PFSK-1 (cell line): Measurements from ENCODE around the gene SARM1.

Experiments used
- FOXP2 ChIP-seq: optimal IDR thresholded peaks from 2 replicates; pipeline ENCODE3; 2011; ENCODE audit warnings: borderline replicate concordance, control low read depth, inconsistent platforms; ENCODE audit not compliant: insufficient read depth; ENCODE audit errors: extremely low read length, extremely low read depth
- POLR2AphosphoS5 ChIP-seq: IDR thresholded peaks from 2 replicates; pipeline ENCODE4 v1.6.1; 2012; ENCODE audit warnings: low read depth, mild to moderate bottlenecking, control low read depth, low read length, moderate library complexity
- SIN3A ChIP-seq: IDR thresholded peaks from 2 replicates; pipeline ENCODE4 v1.6.1; 2012; ENCODE audit warnings: mild to moderate bottlenecking, low read length, moderate library complexity, borderline replicate concordance; ENCODE audit not compliant: insufficient read depth
- TAF1 ChIP-seq: IDR thresholded peaks from 2 replicates; pipeline ENCODE4 v1.6.1; 2012; ENCODE audit warnings: low read length, control low read depth, borderline replicate concordance; ENCODE audit not compliant: insufficient read depth
- TF ChIP-seq, protein P1 (sequence below), 2 experiments: IDR thresholded peaks; 2 replicates each; pipeline versions ENCODE4 v1.6.1 to v1.8.0; 2011 to 2012; ENCODE audit warnings: low read depth in 2 of 2, low read length in 2 of 2, control low read depth in 1 of 2, inconsistent platforms in 1 of 2, mild to moderate bottlenecking in 1 of 2, moderate library complexity in 1 of 2; ENCODE audit not compliant: insufficient read depth in 1 of 2

Gene SARM1

DNA sequence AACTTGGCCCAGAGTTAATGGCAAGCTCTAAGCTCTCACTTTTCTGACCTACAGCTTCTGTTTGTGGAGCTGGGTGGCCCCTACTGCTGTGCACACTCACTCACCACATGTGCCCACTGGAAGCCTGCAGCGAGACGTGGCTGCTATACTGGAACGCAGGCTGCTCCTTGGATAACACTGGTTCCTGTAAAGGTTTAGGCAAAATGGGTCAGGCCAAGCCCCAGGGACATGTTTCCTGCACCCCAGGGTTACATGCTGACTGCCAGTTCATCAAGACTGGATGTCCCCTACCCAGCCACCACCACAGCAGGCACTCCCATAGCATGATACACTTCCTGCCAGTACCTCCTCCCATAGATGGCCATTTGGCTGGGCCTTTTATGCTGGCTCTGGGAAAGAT is 22.5 kb upstream of the SARM1 start:
- no peak for TF ChIP-seq POLR2AphosphoS5
- no peak for TF ChIP-seq FOXP2
- TF ChIP-seq, protein P1, sequence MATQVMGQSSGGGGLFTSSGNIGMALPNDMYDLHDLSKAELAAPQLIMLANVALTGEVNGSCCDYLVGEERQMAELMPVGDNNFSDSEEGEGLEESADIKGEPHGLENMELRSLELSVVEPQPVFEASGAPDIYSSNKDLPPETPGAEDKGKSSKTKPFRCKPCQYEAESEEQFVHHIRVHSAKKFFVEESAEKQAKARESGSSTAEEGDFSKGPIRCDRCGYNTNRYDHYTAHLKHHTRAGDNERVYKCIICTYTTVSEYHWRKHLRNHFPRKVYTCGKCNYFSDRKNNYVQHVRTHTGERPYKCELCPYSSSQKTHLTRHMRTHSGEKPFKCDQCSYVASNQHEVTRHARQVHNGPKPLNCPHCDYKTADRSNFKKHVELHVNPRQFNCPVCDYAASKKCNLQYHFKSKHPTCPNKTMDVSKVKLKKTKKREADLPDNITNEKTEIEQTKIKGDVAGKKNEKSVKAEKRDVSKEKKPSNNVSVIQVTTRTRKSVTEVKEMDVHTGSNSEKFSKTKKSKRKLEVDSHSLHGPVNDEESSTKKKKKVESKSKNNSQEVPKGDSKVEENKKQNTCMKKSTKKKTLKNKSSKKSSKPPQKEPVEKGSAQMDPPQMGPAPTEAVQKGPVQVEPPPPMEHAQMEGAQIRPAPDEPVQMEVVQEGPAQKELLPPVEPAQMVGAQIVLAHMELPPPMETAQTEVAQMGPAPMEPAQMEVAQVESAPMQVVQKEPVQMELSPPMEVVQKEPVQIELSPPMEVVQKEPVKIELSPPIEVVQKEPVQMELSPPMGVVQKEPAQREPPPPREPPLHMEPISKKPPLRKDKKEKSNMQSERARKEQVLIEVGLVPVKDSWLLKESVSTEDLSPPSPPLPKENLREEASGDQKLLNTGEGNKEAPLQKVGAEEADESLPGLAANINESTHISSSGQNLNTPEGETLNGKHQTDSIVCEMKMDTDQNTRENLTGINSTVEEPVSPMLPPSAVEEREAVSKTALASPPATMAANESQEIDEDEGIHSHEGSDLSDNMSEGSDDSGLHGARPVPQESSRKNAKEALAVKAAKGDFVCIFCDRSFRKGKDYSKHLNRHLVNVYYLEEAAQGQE (IDR thresholded peaks at IDR 0.05; ENCODE audit: insufficient read depth in 1 of 2, low read depth in 2 of 2, low read length in 2 of 2) = no peak
- TF ChIP-seq TAF1 = no peak
- no peak for TF ChIP-seq SIN3A

DNA sequence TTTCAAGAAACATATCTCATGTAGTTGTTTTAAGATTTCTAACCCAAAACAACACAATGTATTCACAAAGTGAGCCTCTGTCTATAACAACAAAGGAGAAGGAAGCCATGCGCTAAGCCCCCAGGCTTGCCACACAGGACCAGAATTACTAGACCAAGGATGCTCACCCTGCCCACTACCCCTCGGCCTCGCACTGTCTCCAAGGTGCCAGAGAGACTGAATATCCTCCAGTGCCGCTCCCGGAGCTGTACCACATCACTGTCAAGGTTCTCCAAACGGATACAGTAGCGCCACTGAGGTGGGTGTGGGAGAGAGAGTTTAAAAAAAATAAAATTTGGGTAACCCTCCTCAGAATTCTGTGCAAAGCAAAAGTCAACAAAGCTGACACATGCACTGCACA is 21.2 kb upstream of the SARM1 start:
- TF ChIP-seq TAF1 (no peak), POLR2AphosphoS5 (no peak), SIN3A (no peak), FOXP2 (no peak)
- TF ChIP-seq, protein P1 (IDR thresholded peaks at IDR 0.05; ENCODE audit: insufficient read depth in 1 of 2, low read depth in 2 of 2, low read length in 2 of 2) = no peak

DNA sequence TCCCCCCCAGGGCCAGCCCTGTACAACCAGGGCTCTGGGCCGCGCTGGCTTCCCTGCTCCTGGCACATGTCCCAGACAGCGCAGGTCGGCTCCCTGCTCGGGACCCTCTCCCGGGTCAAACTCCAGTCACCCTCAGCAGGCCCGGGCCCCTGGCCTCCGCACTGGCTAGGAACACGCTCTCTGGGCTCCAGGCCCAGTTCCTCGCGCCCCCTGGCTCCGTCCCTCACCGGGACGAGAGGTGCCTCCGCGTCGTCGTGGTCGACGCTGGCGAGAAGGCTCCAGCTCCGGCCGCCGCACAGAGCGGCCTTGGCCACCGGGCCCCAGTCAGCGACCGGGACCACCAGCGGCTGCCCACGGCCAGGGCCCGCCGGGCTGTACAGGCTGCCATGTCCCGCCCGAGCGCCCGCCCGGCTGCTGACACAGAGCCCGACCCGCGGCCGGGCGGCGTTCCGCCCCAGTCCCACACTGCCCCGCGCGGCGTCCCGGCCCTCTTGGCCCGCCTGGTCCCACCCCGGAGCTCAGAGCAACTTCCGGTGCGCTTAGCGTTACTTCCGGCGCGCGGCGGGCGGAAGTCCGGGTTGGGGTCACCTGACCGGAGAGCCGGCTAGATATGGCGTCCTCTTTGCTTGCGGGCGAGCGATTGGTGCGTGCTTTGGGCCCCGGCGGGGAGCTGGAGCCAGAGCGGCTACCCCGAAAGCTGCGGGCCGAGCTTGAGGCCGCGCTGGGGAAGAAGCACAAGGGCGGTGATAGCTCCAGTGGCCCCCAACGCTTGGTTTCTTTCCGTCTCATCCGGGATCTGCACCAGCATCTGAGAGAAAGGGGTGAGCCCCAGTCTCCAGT is 14.2 kb upstream of the SARM1 start, which contains the start of gene POLDIP2:
TSS of gene POLDIP2 (minus strand) at position 467 of the 840 bp plus-strand sequence. CDS start at position 388, 79 bp downstream.
- TF ChIP-seq SIN3A (0 out of 2 replicates have a peak, but pooled peaks have one; percentile 20), FOXP2 (peak; percentile 92), POLR2AphosphoS5 (peak; percentile 94), TAF1 (peak; percentile 98)
- TF ChIP-seq, protein P1 (IDR thresholded peaks at IDR 0.05; ENCODE audit: insufficient read depth in 1 of 2, low read depth in 2 of 2, low read length in 2 of 2) = peak in 1 of 2 experiments; percentile 69; a peak in 2 of 4 replicates

DNA sequence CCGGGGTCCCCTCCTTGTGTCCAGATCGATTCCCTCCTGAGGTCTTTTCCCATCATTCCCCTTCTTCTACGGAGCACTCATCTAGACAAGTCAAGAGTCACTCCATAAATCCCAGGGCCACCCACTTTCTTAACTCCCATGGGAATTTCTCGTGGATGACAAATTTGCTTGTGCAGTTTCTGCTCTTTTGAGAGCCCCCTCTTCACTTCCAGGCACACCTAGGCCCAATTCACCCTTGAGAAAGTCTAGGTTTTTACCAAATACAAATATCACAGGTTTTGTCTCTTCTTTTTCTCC is 13.6 kb upstream of the SARM1 start:
- TF ChIP-seq SIN3A (no peak), POLR2AphosphoS5 (no peak), FOXP2 (no peak), TAF1 (no peak)
- TF ChIP-seq, protein P1 (IDR thresholded peaks at IDR 0.05; ENCODE audit: insufficient read depth in 1 of 2, low read depth in 2 of 2, low read length in 2 of 2) = no peak
